ENCODE measurements around the gene MIEF2.

- TF ChIP-seq CTCF (conservative IDR thresholded peaks at IDR 0.05; ENCODE audit: low read length) (no peak), EZH2phosphoT487 (IDR thresholded peaks at IDR 0.05; ENCODE audit: borderline replicate concordance) (no peak)
These were observed 30.7 kb upstream of the MIEF2 start for GRCh38 chr17:18229771-18230170.

All from Loucy (cell line).